Measurements from ENCODE around the gene CCNT2.
A peak's percentile ranks its signal among the peaks of the same experiment; 100 is the strongest.
"Not testable (repeated sequence)": the region's sequence is repeated elsewhere in the genome, so short reads cannot be mapped to it uniquely, and the experiment has no call there.

The CCNT2 gene

DNA sequence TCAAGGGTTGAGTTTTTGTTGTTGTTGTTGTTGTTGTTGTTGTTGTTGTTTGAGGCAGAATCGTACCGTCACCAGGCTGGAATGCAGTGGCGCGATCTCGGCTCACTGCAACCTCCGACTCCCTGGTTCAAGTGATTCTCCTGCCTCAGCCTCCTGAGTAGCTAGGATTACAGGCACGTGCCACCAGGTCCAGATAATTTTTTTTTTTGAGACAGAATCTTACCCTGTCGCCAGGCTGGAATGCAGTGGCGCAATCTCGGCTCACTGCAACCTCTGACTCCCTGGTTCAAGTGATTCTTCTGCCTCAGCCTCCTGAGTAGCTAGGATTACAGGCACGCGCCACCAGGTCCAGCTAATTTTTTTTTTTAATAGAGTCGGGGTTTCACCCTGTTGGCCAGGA, 14.9 kb upstream of the CCNT2 start:
- H3K4me1 ChIP-seq (ENCODE audit: control insufficient read depth, low read depth, low read length); H3K27ac ChIP-seq (ENCODE audit: low read length); H3K27me3 ChIP-seq (ENCODE audit: control insufficient read depth, insufficient read depth, low read length); H3K9me3 ChIP-seq (ENCODE audit: control insufficient read depth, low read depth, low read length); H3K4me3 ChIP-seq (ENCODE audit: low read length); H3K9ac ChIP-seq (ENCODE audit: low read length); H3K36me3 ChIP-seq (ENCODE audit: control insufficient read depth, low read depth, low read length): not testable (repeated sequence)

DNA sequence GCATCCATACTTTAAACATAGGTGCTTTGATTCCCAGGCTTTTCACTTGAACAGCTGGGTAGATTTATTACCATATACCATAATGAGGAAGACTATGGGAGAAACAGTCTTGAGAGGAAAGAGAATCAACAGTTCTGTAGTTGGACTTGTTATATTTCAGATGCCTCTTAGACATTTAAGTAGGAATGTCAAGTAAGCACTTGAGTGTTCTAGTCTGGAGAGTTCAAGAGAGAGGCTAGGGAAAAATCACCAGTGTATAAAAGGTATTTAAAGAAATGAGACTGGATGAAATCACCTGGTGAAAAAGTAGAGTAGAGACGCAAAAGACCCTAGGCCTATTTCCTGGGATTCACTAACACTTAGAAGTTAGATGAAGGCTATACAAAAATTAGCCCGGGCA, 13.5 kb upstream of the CCNT2 start:
- no peak overlapping the region for H3K4me3 ChIP-seq (ENCODE audit: low read length)
- H3K9ac ChIP-seq (ENCODE audit: low read length): no peak overlapping the region
- no peaks in the 10 kb centered on the region for H3K4me1 ChIP-seq (ENCODE audit: control insufficient read depth, low read depth, low read length)
- no peaks in the 10 kb centered on the region for H3K9me3 ChIP-seq (ENCODE audit: control insufficient read depth, low read depth, low read length)
- no peaks in the 10 kb centered on the region for H3K27me3 ChIP-seq (ENCODE audit: control insufficient read depth, insufficient read depth, low read length)
- H3K27ac ChIP-seq (ENCODE audit: low read length): no peak overlapping the region
- H3K36me3 ChIP-seq (ENCODE audit: control insufficient read depth, low read depth, low read length): no peaks in the 10 kb centered on the region

DNA sequence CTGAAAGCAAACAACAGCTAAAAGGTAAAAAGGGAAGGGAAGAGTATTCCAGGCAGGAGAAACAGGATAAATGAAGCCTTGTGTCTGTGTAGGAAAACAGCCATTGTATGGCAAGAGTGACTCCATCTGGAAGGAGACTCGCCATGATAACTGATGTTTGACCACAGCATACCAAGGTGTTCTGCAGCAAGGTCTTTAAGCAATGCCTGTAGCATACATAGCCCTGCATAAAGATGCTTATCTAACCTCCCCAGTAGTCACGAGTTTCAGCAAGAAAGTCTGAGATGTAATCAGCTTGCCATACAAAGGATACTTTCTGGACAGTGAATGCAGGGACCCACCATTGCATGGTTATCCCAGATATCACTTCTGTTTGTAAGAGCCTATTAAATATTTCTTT, 11.9 kb upstream of the CCNT2 start:
- no peak overlapping the region for H3K9ac ChIP-seq (ENCODE audit: low read length)
- no peaks in the 10 kb centered on the region for H3K4me1 ChIP-seq (ENCODE audit: control insufficient read depth, low read depth, low read length)
- no peaks in the 10 kb centered on the region for H3K9me3 ChIP-seq (ENCODE audit: control insufficient read depth, low read depth, low read length)
- H3K36me3 ChIP-seq (ENCODE audit: control insufficient read depth, low read depth, low read length): no peaks in the 10 kb centered on the region
- no peak overlapping the region for H3K27ac ChIP-seq (ENCODE audit: low read length)
- no peak overlapping the region for H3K4me3 ChIP-seq (ENCODE audit: low read length)
- H3K27me3 ChIP-seq (ENCODE audit: control insufficient read depth, insufficient read depth, low read length): no peaks in the 10 kb centered on the region

DNA sequence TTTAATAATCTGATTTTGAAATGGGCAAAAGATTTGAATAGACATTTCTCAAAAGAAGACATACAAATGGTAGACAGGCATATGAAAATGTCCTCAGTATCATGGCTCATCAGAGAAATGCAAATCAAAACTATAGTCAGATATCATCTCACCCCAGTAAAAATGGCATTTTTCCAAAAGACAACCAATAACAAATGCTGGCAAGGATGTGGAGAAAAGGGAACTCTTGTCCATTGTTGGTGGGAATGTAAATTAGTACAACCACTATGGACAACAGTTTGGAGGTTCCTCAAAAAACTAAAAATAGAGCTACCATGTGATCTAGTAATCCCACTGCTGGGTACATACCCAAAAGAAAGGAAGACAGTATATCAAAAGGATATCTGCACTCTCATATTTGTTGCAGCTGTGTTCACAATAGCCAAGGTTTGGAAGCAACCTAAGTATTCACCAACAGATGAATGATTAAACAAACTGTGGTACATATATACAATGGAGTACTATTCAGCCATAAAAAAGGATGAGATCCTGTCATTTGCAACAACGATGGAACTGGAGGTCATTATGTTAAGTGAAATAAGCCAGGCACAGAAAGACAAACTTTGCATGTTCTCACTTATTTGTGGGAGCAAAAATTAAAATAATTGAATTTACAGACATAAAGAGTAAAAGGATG, 11.0 kb upstream of the CCNT2 start:
- not testable (repeated sequence) for H3K27me3 ChIP-seq (ENCODE audit: control insufficient read depth, insufficient read depth, low read length); H3K4me1 ChIP-seq (ENCODE audit: control insufficient read depth, low read depth, low read length); H3K4me3 ChIP-seq (ENCODE audit: low read length); H3K27ac ChIP-seq (ENCODE audit: low read length); H3K9ac ChIP-seq (ENCODE audit: low read length); H3K36me3 ChIP-seq (ENCODE audit: control insufficient read depth, low read depth, low read length); H3K9me3 ChIP-seq (ENCODE audit: control insufficient read depth, low read depth, low read length)

DNA sequence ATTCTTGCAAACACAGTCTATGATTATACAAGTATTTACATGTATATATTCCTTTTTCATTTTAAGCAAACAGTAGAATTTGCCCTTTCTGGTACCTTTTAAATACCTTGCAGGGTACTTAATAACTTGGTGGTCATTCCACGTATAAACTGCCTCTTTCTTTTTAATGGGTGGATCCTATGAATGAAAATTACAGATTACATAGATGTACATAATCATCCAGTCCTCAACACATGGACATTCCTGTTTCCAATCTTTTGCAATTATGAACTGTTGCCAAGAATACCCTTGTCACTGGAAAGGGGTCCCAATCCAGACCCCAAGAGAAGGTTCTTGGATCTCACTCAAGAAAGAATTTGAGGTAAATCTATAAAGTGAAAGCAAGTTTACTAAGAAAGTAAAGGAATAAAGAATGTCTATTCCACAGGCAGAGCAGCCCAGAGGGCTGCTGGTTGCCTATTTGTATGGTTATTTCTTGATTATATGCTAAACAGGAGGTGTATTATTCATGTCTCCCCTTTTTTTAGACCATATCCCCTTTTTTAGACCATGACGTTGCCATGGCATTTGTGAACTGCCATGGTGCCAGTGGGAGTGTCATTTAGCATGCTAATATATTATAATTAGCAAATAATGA, 7.7 kb upstream of the CCNT2 start:
- H3K4me3 ChIP-seq (ENCODE audit: low read length): no peak overlapping the region
- H3K4me1 ChIP-seq (ENCODE audit: control insufficient read depth, low read depth, low read length): no peaks in the 10 kb centered on the region
- no peaks in the 10 kb centered on the region for H3K9me3 ChIP-seq (ENCODE audit: control insufficient read depth, low read depth, low read length)
- H3K27me3 ChIP-seq (ENCODE audit: control insufficient read depth, insufficient read depth, low read length): no peaks in the 10 kb centered on the region
- no peaks in the 10 kb centered on the region for H3K36me3 ChIP-seq (ENCODE audit: control insufficient read depth, low read depth, low read length)
- H3K27ac ChIP-seq (ENCODE audit: low read length): no peak overlapping the region
- H3K9ac ChIP-seq (ENCODE audit: low read length): no peak overlapping the region

DNA sequence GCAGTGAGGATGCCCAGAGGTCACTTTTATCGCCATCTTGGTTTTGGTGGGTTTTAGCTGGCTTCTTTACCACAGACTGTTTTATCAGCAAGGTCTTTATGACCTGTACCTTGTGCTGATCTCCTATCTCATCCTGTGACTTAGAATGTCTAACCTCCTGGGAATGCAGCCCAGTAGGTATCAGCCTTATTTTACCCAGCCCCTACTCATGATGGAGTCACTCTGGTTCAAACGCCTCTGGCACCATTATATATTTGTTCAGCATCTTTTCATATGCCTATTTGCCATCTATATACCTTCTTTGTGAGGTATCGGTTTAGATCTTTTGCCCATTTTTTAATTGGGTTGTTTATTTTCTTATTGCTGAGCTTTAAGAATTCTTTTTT, 7.2 kb upstream of the CCNT2 start:
- H3K4me1 ChIP-seq (ENCODE audit: control insufficient read depth, low read depth, low read length): no peaks in the 10 kb centered on the region
- no peaks in the 10 kb centered on the region for H3K36me3 ChIP-seq (ENCODE audit: control insufficient read depth, low read depth, low read length)
- H3K27ac ChIP-seq (ENCODE audit: low read length): no peak overlapping the region
- H3K4me3 ChIP-seq (ENCODE audit: low read length): no peak overlapping the region
- no peaks in the 10 kb centered on the region for H3K9me3 ChIP-seq (ENCODE audit: control insufficient read depth, low read depth, low read length)
- H3K9ac ChIP-seq (ENCODE audit: low read length): no peak overlapping the region
- no peaks in the 10 kb centered on the region for H3K27me3 ChIP-seq (ENCODE audit: control insufficient read depth, insufficient read depth, low read length)

DNA sequence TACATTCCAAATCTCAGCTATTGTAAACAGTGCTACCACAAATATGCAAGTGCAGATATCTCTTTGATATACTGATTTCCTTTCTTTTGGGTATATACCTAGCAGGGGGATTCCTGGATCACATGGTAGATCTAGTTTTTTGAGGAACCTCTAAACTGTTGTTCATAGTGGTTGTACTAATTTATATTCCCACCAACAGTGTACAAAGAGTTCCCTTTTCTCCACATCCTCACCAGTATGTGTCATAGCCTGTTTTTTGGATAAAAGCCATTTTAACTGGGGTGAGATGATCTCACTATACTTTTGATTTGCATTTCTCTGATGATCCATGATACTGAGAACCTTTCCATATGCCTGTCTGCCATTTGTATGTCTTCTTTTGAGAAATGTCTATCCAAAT, 6.3 kb upstream of the CCNT2 start:
- Histone ChIP-seq H3K27me3 (ENCODE audit: control insufficient read depth, insufficient read depth, low read length) (no peaks in the 10 kb centered on the region), H3K4me1 (ENCODE audit: control insufficient read depth, low read depth, low read length) (no peaks in the 10 kb centered on the region), H3K9me3 (ENCODE audit: control insufficient read depth, low read depth, low read length) (no peaks in the 10 kb centered on the region), H3K27ac (ENCODE audit: low read length) (no peak overlapping the region), H3K36me3 (ENCODE audit: control insufficient read depth, low read depth, low read length) (no peaks in the 10 kb centered on the region), H3K9ac (ENCODE audit: low read length) (no peak overlapping the region), H3K4me3 (ENCODE audit: low read length) (no peak overlapping the region)

DNA sequence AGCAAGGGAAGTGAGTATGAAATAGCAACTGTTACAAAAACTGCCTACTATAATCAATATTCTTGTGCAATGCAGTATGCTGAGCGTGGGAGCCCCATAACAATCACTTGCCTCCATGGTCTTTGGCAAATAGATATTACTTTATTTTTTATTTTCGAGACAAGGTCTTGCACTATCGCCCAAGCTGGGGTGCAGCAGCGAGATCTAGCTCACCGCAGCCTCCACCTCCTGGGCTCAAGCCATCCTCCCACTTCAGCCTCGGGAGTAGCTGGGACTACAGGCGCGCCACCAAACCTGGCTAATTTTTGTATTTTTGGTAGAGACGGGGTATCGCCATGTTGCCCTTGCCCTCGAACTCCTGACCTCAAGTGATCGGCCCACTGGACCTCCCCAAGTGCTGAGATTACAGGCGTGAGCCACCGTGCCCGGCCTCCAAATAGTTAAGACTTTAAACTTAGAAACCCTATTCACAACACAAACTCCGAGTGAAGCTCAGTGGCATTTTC, 1.2 kb upstream of the CCNT2 start:
- H3K4me1 ChIP-seq (ENCODE audit: control insufficient read depth, low read depth, low read length): peaks cover 8% of the 10 kb centered on the region
- no peaks in the 10 kb centered on the region for H3K9me3 ChIP-seq (ENCODE audit: control insufficient read depth, low read depth, low read length)
- peak overlapping the region; percentile 97 for H3K4me3 ChIP-seq (ENCODE audit: low read length)
- H3K36me3 ChIP-seq (ENCODE audit: control insufficient read depth, low read depth, low read length): peaks cover 4% of the 10 kb centered on the region
- peak overlapping the region; percentile 94 for H3K27ac ChIP-seq (ENCODE audit: low read length)
- H3K27me3 ChIP-seq (ENCODE audit: control insufficient read depth, insufficient read depth, low read length): no peaks in the 10 kb centered on the region
- peak overlapping the region; percentile 87 for H3K9ac ChIP-seq (ENCODE audit: low read length)

DNA sequence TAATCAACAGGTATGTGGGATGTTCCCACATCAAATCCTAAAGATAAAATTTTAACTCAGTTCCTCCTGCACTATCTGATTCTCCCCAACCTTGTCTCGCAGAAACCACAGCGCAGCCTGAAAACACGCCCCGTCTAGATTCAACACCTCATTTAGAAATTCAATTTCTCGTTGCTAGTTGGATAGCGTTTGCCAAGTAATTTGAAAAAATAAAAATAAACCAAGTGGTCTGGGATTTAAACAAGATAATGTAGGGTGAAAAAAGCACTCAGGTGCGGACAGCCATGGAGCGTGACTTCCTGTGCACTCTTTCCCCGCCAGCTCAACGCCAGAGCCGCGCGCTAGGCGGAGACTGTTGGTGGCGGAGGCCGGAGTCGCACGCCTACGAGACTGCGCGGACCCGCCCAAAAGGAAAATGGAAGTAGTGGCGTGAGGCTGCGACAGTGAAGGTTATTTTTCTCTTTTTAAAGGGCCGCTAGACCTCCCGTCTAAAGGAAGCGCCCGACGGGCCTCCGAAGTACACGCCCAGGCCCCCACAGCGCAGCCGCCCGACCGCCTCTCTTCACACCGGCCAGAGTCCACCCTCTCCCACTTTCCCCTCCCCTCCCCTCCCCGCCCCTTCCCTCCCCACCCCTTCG, 615 bp upstream of the CCNT2 start:
- no peaks in the 10 kb centered on the region for H3K27me3 ChIP-seq (ENCODE audit: control insufficient read depth, insufficient read depth, low read length)
- H3K27ac ChIP-seq (ENCODE audit: low read length): peak overlapping the region; percentile 94
- H3K4me1 ChIP-seq (ENCODE audit: control insufficient read depth, low read depth, low read length): peaks cover 8% of the 10 kb centered on the region
- peak overlapping the region; percentile 97 for H3K4me3 ChIP-seq (ENCODE audit: low read length)
- H3K9me3 ChIP-seq (ENCODE audit: control insufficient read depth, low read depth, low read length): no peaks in the 10 kb centered on the region
- peak overlapping the region; percentile 87 for H3K9ac ChIP-seq (ENCODE audit: low read length)
- peaks cover 4% of the 10 kb centered on the region for H3K36me3 ChIP-seq (ENCODE audit: control insufficient read depth, low read depth, low read length)

DNA sequence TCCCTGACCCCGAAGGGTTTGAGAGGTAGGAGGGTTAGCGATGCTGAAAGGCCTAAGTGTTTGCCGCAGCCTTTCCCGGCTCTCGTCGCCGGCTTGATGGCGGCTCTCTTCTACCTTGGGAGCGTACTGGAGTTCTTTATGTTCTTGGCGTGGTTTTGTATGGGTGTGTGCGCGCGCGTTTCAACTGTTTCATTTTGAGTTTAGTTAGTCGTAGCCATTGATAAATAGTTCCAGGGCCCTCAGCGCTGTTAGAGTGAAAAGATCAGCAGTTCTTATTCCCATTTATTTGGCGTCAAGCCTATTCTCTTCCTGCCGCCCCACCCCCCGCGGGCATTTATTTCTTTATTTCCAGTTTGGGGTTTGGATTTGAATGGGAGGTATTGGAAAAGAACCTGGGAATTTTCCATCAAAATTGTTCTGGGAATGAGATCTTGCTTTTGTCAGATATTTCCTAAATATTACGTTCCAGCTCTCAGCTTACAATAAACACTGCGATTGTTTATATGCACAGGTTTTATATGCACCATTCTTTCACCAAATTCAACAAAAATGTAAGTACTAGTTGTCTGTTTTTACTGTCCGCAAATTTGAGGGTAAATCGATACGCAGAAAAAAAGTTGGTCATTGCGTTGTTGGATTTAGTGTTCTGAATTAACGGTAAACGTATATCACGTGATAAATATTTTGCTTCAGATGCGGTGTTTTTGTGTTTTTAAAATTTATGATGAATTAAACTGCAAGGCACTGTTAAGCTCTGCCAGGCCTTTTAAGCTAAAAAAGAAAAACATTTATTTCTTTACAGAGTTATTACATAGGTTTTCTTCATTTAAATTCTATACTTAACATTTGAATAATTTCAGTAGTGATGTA, 954 bp downstream of the CCNT2 start:
- Histone ChIP-seq H3K9ac (ENCODE audit: low read length) (peak overlapping the region; percentile 99), H3K27ac (ENCODE audit: low read length) (peak overlapping the region; percentile 96), H3K36me3 (ENCODE audit: control insufficient read depth, low read depth, low read length) (peaks cover 4% of the 10 kb centered on the region), H3K27me3 (ENCODE audit: control insufficient read depth, insufficient read depth, low read length) (no peaks in the 10 kb centered on the region), H3K4me1 (ENCODE audit: control insufficient read depth, low read depth, low read length) (peaks cover 8% of the 10 kb centered on the region), H3K9me3 (ENCODE audit: control insufficient read depth, low read depth, low read length) (no peaks in the 10 kb centered on the region), H3K4me3 (ENCODE audit: low read length) (peak overlapping the region; percentile 100)

DNA sequence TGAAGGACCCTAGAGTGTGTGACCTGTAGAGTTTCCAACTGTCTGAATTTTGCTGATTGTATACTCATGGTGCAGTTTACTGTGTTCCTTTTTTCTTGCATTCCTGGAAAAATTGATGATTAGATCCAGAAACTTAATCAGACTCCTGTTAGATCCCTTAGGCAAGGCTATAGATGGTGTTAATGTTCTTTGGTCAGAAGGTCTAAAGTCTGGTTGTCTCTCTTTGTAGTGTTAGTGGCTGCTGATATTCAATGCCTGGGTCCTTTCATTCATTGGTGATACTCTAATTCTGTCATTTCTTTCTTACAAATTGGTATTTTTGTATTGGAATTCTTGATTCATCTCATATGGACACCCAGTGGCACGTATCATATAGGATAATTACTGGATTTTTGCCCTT, 6.3 kb downstream of the CCNT2 start:
- Histone ChIP-seq H3K4me1 (ENCODE audit: control insufficient read depth, low read depth, low read length) (peaks cover 12% of the 10 kb centered on the region), H3K9me3 (ENCODE audit: control insufficient read depth, low read depth, low read length) (no peaks in the 10 kb centered on the region), H3K4me3 (ENCODE audit: low read length) (no peak overlapping the region), H3K36me3 (ENCODE audit: control insufficient read depth, low read depth, low read length) (peaks cover 4% of the 10 kb centered on the region), H3K27me3 (ENCODE audit: control insufficient read depth, insufficient read depth, low read length) (no peaks in the 10 kb centered on the region), H3K27ac (ENCODE audit: low read length) (no peak overlapping the region), H3K9ac (ENCODE audit: low read length) (no peak overlapping the region)

Data from iPS-18a (cell line).